ENCODE results near the gene RRP8.

DNA sequence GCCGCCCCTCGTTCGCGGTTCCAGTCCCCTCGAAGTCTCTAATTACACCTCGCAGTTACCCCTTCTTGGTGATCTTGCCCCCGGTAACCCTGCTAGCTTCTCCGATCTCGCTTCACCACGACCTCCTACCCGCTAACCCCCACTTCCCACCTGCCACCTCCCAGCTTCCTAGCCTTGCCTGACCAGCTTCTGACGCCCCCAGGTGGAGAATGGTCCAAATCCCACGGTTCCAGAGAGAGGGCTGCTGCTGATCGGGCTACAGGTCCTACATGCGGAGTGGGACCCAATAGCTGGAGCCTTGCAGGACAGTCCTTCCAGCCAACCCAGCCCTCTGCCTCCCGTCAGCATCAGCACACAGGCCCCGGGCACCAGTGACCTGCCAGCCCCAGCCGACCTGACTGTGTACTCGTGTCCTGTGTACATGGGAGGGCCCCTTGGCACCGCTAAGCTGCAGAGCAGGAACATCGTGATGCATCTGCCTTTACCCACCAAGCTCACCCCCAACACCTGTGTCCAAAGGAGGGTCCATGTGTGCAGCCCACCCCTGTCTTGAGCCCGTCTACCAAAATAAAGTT is 31.9 kb downstream of the RRP8 start:
- no peak for TF ChIP-seq CTCF (IDR thresholded peaks at IDR 0.05; ENCODE audit: insufficient read depth, low read length)
- TF ChIP-seq GABPA (IDR thresholded peaks at IDR 0.05; ENCODE audit: low read depth): no peak
- TF ChIP-seq SPI1 (IDR thresholded peaks at IDR 0.05; ENCODE audit: borderline replicate concordance, low read depth): no peak
- no peak for TF ChIP-seq POLR2AphosphoS5 (IDR thresholded peaks at IDR 0.05; ENCODE audit: low read depth)

Measured in HL-60 (cell line).